Stimulated activated CD4-positive, alpha-beta T cell treated with anti-CD3 and anti-CD28 coated beads, Interleukin-12 subunit alpha, Interleukin-12 subunit beta, amount 100 ng/mL, for 48 hours (primary cell): ENCODE results near the gene ATP5F1E.
"Not testable (repeated sequence)": the region's sequence is repeated elsewhere in the genome, so short reads cannot be mapped to it uniquely, and the experiment has no call there.

Source experiments
- DNase-seq, 3 donors: peaks; one replicate each; pipeline ENCODE4 v3.0.0-alpha.2; 2020; ENCODE audit warnings: low read depth in 2 of 3, low spot score in 1 of 3

The ATP5F1E gene

DNA sequence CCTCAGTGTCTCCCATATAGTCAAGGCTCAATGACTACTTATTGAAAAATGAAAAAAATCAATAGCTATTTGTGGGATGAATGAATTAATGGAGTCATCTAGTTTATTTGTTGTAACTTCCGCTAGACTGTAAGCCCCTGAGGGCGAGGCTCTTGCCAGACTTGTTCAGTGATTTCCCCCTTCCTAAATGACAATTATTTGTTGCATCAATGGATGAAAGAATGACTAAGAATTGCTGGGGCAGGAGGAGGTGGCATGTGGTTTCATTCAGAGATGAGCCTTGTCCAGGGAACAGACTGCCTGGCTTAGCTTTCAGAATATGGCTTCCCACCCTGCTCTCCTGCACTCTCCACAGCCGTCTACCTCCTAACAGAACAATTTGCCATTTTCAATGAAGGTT lies 11.6 kb upstream of the ATP5F1E start:
- no peak for DNase-seq

DNA sequence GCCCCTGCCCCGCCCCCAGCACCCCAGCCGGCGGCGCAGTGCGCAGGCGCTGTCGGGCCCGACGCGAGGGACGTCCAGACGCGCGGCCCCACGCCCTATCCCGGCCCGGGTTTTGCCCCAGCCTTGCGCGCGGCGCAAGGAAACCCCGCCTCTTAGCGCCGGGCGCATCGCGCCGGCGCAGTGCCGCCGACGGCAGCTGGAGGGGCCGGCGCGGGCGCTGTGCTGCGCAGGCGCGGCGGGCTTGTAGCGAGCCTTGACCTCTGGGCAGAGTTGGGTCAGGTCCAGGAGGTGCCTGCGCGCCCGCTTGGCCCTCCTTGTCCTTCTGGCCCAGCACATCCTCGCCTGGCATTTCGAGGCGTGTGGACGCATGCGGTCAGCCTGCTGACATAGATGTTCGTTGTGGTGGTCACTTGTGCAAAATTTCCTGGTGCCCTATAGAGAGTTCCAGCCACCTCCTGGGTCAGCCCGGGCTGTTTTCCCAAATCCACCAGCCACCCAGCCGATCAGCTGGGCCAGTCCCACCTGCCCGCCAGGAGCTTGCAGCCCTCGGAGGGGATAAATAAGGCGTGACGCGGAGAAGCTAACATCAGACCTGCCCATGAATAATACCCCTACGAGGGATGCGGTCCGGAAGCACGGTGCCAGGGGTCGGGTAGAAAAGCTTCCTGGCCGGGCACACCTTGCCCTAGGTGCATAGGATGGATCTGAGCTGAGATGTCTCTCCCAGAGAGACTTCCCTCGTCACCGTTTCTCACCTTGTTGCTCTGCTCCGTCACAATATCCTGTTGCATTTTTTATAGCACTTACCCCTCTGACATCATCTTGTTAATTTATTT lies 10.9 kb upstream of the ATP5F1E start:
- DNase-seq, result peak; percentile 86 to 92 (median 87)

DNA sequence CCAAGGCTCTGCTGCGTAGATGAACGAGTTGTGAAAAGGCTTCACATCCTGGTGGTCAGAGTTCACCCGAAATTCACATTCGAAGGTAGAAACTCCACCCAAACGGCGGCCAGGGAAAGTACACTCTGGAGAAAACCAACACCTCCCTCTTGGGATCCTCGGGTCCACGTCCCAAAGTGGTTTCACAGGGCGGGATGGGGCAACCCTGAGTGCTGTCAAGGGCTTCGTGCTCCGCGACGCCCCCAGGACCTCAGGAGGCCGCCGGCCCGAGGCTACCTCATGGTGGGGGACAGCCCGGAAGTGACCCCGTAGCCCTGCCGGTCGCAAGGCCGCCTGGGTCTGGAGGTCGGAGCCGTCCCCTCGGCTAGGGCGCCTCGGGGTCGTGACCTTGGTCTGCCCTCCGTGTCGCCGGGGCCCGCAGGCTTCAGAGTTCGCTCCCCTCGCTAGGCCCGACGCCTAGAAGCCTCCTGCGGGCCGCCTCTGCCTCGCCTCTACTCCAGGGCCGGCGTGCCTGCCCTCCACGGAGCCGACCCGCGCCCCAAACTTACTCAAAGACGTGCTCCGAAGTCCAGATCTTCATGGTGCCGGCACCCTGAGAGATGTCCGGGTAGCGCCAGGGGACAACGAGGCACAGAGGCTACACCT lies 10.1 kb upstream of the ATP5F1E start, which contains the start of gene PRELID3B:
Gene PRELID3B (minus strand): TSS at position 636 of the 645 bp plus-strand sequence. CDS start 56 bp downstream, at position 580.
- DNase-seq, result peak in 1 of 3 donors; percentile 32

DNA sequence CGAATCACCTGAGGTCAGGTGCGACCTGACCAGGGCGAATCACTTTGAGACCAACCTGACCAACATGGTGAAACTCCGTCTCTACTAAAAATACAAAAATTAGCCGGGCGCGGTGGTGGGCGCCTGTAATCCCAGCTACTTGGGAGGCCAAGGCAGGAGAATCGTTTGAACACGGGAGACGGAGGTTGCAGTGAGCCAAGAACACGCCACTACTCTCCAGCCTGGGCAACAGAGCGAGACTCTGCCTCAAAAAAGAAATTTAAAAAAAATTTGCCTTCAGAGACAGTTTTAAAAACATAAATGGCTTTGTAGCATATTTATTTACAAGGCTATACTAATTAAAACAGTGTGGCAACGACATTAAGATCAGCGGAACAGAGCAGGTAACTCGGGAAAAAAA lies 9.4 kb upstream of the ATP5F1E start:
- not testable (repeated sequence) for DNase-seq

DNA sequence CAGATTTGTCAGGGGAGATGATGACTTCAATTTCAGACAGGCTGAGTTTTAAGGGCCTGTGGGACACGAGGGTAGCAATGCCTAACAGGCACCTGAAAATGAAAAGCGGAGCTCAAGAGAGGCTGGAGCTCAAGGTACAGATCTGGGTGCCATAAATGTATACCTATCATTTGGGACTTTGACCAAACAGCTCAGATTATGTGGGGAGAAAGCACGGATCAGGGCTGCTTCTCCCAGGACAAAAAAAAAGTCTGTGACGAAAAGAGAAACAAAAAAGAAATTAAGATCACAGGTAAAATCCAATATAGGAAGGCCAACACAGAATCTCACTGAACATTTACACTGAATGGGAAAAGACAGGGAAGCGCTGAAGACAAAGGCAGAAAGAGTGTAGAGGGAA lies 8.5 kb upstream of the ATP5F1E start:
- no peak for DNase-seq

DNA sequence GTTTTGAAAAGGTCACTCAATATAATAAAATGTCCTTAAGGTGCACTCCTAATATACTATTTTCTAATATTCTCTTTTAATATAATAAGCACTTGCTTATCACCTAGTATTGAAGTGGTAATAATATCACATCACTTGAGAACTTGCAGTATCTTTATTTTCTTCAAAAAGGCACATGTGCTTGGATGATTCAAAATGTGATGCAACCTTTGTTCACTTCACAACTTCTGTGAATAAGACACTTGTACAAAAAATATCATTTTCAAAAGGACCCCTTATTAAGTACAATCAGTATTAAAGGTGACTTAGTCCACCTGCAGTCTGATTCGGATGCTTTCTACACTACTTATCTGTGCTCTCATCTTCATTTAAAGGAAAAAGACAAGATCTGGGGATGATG lies 7.1 kb upstream of the ATP5F1E start:
- DNase-seq, result no peak

DNA sequence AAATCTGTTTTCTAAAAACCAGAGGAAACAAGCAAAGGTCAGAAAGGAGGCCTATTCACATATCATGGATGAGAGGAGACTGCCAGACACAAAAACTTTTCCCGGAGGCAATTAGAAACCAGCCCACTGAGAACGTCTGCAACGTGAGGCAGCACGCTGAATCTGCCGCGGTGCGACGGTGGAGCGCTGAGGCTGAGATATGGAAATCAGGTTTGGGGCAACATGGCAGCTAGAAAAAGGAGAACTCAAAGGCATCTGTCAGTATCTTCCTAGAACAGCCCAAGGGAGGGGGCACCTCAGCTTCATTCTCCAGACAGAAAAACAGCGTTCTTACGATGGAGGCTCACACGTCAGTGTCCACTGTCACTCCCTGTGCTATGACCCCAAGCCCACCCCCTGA lies 5.3 kb upstream of the ATP5F1E start:
- DNase-seq, result no peak

DNA sequence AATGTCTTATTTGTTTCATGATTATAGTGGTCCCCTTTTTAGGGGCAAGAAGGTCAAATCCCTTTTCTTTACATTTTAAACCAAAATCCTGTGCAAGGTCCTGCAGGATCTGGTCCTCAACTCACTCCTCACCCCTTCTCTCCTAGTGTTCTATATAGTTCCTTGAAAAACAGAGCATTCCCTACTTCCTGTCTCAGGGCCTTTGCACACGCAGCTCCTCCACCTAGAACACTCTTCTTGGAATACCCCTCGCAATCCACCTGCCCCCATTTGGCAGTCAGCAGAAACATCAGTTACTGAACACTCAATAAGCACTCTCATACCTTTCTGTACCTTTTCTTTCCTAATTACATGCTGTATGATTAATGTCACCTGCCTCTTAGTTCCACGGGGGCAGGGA lies 3.2 kb upstream of the ATP5F1E start:
- DNase-seq, result no peak

DNA sequence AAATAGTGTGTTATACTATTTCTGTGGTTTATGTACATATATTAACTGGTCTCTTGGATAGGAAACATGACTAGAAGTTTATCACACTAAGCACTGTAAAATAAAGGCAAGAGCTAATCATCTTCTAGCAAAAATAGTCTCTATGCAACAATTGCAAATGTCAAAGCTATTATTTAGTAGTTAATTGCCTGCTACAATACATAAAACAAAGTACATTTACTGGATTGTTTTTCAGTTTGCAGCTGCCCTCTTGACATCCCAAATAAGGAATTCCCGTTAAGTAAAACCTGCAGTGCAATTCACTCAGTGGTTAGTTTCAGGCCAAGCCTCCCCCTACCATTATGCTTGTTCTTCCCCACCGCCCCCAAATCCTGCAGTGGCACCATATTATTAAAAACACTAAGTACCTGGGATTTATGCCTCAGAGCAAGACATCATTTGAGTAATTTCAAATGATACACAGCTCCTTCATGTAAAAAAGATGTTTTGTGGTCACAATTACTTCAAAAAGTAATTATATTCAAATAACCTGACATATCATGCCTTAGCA lies 1.6 kb upstream of the ATP5F1E start:
- no peak for DNase-seq

DNA sequence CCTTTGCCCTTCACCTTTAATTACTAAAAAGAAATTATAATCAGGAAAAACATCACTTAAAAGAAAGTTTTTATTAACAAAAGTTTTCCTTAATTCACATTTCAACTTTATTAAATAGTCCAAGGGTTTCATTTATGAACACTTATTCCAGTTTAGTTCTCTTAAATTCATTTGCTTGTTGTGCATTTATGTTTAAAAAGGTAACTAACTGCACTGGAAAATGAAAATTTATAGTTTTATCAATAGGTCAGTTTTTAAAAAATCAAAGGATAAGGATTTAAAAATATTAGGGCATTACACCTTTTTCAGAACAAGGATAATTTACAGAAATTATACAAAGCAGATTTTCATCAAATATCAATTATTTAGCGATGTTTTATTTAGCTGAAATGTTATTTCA lies 958 bp upstream of the ATP5F1E start:
- no peak for DNase-seq

DNA sequence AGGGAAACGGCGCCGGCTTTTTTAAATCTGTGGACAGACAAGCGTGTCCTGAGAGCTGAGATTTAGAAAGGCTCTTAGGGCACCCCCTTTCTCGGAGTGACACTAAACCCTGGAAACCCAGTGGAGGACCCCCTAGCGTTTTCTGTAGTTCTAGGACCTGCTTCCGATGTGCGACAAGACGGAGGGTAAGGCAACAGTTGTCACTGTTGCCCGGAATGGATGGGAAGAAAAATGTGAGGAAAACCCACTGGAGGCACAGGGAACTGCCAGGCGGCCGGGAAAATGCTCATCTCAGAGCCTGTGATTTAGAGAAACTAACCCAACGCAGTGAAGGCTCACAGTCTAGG lies 551 bp upstream of the ATP5F1E start:
- no peak for DNase-seq

DNA sequence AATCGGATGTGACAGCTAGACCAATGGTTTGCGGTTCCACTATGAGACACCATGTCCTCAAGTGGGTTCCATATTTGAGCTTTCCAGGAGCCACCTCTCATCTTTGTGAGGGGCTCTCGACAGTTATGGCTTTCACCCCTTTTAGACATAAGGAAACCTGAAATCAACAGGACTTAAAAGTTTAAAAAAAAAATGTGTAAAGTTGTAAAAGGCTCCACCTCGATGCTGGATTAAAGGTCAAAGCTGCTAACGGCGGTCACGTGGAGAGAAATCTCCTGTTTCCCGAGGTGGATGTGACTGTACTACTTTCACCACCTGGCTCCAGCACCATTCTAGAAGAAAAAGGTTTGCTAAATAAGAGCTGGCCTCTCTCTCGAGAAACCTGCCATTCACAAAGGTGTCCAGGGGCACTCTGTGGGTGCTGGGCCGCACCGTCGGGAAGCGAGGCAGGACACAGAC lies 542 bp downstream of the ATP5F1E start:
- no peak for DNase-seq

DNA sequence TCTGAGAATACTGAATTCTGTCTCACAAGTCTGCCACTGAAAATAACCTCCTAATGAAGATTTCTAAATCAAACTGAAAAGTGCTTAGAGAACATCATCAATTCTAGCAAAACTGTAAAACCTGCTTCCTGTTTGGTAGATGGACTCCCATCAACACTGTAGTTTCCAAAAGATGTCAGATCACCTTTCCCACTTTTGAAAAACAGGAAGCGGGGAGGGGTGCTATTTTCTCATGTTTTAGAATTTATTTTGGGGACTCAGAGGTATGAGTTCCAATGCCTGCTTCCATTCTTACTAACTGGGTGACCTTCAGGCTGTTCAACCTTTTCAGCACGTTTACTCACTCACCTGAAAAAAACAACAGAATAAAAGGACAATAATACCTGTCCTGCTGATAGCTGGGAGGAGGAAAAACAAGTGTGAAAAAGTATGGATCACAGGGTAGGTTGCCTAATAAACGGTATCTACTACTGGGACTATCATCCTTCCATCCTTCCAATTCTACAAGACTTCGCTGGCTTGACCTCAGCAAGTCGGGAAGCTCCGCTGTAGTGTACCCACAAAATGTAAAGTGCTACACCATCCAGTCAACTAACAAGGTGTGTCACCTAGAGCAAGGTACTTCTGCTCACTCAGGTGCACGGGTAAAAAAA lies 1.1 kb downstream of the ATP5F1E start:
- no peak for DNase-seq

DNA sequence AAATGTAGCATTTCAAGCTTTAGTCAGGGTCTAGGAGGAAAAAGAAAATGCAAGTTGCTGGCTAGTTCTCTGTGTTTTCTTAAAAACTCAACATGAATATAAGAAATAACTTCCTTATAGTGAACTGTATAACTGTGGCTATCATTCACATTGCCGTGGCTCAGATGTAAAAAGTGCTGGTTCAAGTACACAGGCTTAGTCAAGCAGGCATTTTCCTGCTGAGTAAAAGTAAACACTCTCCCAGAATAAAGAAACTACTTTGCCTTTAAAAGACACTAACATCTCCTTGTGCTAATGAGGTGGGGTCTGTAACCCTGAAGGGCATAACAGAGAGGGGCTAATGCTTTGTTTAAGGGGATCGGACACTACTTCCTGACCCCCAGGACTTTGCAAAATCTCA lies 3.3 kb downstream of the ATP5F1E start:
- DNase-seq, result no peak

DNA sequence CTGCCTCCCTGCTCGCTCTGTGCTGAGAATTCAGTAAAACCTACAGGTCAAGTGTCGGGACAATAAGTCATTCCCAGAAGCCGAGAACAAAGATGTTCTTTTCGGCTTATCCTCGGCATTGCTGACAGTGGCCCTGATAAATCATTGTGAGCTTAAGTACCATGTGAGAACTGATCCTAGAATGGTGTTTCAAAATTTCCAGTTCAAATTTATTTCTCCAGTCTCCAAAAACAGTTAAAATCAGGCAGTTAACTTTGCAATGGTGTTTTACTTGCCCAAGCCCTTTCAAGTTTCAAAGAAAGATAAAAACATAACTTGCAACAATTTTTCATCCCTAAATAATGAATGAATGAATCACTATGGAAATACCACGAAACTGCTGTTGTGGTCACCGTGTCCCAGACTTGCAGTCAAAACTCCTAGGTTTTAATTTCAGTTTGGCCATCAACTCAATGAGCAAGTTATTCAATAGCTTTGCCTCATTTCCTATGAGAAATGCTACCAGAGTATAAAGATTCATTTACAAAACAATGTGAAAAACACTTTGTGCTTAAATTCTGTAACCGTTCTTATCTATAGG lies 4.3 kb downstream of the ATP5F1E start:
- no peak for DNase-seq

DNA sequence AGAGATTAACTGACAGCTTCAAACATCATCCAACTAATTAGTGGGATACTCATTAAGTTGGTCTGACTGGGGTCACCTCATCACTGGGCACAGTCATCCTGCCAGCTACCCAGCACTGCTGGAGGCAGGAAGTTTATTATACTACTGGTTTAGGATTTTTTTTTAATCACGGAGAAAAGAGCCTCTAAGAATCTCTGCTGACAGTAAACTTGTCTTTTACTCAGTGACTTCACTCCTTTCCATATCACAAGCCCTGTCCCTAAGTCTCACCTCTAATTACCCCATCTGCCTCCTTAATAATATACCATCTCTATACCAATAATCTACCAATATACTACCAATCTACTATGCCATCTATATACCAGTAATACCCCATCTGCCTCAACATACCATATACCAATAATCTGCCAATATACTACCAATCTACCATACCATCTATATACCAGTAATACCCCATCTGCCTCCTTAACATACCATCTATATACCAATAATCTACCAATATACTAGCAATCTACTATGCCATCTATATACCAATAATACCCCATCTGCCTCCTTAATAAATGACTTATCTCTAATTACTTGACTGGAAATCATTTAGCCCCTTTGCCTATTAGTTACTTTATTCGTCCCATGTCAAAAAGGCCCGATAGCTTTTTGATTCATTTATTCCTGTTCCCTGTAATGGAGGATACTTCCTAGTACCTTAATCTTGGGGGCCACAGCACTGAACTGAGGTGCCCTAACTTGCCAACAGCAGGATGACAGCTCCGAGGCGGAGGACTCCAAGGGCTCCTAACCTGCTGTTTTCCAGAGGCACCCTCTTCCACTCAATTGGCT lies 5.0 kb downstream of the ATP5F1E start:
- no peak for DNase-seq

DNA sequence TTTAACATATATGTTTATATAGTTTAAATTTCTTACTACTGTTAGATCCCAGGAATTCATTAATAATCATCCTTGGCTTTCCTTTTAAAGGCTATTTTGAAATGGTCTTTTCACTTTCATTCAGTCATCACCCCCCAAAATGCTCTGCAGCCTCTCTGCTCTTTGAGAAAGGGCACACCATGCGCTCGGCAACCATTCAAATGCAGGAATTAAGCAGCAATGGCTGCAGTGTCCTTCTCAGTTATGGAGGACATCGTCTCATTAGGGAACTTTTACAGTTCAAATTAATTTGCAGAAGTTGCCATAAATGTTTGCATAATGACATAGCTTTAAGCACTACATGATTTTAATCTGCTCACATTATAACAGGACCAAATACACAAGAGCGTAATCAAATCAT lies 6.6 kb downstream of the ATP5F1E start:
- no peak for DNase-seq

DNA sequence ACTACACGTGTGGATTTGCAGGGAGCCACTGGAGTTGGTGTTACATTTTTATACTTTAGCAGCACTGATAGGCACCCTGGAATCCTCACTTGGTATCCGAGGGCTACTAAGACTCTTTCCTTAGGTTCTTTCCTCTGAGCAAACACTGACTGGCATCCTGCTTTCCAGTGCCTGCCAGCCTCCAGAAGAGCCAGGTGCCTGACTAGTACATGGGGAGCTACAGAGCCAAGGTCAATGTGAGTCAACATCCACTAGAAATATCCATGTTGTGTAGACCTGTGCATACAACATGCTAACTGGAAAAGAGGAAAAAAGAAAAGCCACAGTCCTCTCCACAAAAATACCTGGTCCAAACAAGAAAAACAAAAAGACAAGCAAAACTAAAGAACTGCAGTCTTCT lies 7.0 kb downstream of the ATP5F1E start:
- DNase-seq, result no peak

DNA sequence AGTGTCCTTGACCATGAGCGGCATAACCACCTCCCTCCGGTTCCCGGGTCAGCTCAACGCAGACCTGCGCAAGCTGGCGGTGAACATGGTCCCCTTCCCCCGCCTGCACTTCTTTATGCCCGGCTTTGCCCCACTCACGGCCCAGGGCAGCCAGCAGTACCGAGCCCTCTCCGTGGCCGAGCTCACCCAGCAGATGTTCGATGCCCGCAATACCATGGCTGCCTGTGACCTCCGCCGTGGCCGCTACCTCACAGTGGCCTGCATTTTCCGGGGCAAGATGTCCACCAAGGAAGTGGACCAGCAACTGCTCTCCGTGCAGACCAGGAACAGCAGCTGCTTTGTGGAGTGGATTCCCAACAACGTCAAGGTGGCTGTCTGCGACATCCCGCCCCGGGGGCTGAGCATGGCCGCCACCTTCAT lies 8.0 kb downstream of the ATP5F1E start:
- DNase-seq, result no peak

DNA sequence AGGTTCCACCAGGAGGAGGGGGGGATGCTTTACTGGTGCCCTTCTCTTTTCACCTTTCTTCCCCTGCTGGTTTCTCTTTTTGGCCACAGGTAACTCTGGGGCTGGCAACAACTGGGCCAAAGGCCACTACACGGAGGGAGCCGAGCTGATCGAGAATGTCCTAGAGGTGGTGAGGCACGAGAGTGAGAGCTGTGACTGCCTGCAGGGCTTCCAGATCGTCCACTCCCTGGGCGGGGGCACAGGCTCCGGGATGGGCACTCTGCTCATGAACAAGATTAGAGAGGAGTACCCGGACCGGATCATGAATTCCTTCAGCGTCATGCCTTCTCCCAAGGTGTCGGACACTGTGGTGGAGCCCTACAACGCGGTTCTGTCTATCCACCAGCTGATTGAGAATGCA lies 8.5 kb downstream of the ATP5F1E start:
- DNase-seq, result no peak

DNA sequence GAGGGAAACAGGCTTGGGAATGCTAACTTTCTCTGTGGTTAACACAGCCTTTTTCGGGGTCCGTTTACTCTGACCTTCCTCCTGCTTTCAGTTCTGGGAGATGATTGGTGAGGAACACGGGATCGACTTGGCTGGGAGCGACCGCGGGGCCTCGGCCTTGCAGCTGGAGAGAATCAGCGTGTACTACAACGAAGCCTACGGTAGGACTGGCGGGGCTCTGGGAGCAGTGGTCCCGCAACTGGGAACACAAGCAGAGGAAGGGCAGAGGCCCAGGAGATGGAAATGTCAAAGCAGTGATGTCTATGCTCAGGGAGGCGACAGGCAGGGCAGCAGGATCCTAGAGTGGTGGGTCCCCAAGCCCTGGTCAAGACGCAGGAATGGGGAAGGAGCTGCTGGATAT lies 9.4 kb downstream of the ATP5F1E start:
- DNase-seq, result no peak
